Calu3 (cell line): ENCODE results near the gene FGF1. TPM values are rescaled to one million over a fixed set of nuclear protein-coding genes. Genes with fewer than 3 reads are reported as not detected.

Experiments
- BruUV-seq: library from RNA; stranded (reverse); fragments of 400-500 nt; replicated peaks from 2 replicates; lab custom pipeline; 2021; lab: Mats Ljungman, UMichigan
- CTCF ChIA-PET: fragments of 300-600 bp; sonication (Branson Sonifier 250); formaldehyde crosslinking; loops from one replicate; lab custom pipeline; 2022; ENCODE audit warnings: antibody characterized with exemption; lab: Charles Lee
- DNase-seq: peaks from one replicate; pipeline ENCODE4 v3.0.0; 2022
- H3K27ac Mint-ChIP-seq: one replicate; pipeline ENCODE4 v1.8.0; 2022; ENCODE audit warnings: mixed read lengths; ENCODE audit not compliant: unreplicated experiment
- H3K27me3 Mint-ChIP-seq: one replicate; pipeline ENCODE4 v1.8.0; 2022; ENCODE audit warnings: mixed read lengths; ENCODE audit not compliant: unreplicated experiment
- H3K36me3 Mint-ChIP-seq: one replicate; pipeline ENCODE4 v1.8.0; 2022; ENCODE audit warnings: mild to moderate bottlenecking, moderate library complexity, mixed read lengths; ENCODE audit not compliant: insufficient read depth, unreplicated experiment
- H3K4me1 Mint-ChIP-seq: one replicate; pipeline ENCODE4 v1.8.0; 2022; ENCODE audit warnings: mild to moderate bottlenecking, low read depth, mixed read lengths; ENCODE audit not compliant: unreplicated experiment
- H3K4me3 Mint-ChIP-seq: one replicate; pipeline ENCODE4 v1.8.0; 2022; ENCODE audit warnings: mild to moderate bottlenecking, low read depth, moderate library complexity, mixed read lengths; ENCODE audit not compliant: unreplicated experiment
- H3K9me3 Mint-ChIP-seq: one replicate; pipeline ENCODE4 v1.8.0; 2022; ENCODE audit warnings: low read depth, mixed read lengths; ENCODE audit not compliant: unreplicated experiment
- CTCF ChIP-seq: fragments of 200-600 bp; IDR thresholded peaks from one replicate; pipeline ENCODE4 v1.8.0; 2022; ENCODE audit warnings: antibody characterized with exemption; ENCODE audit not compliant: unreplicated experiment
- intact Hi-C: fragments of 100-400 bp; cut with micrococcal nuclease; formaldehyde crosslinking; loops from one replicate; pipeline ENCODE4 v1.10.0; 2022; ENCODE audit not compliant: unreplicated experiment
- total RNA-seq: library from RNA; stranded (reverse); gene quantifications from 2 replicates; pipeline ENCODE4 v1.2.3, GENCODE V29; 2022

FGF1 gene
- total RNA-seq, 1 experiment from 2014 or later: not detected

GRCh38 chr5:142597546-142598337 lies 88.1 kb downstream of the FGF1 start:
- BruUV-seq: no TSS peak
- Mint-ChIP-seq H3K4me3 (no peak overlapping the region), H3K36me3 (no peaks in the 10 kb centered on the region), H3K27me3 (peaks cover 10% of the 10 kb centered on the region), H3K4me1 (peaks cover 36% of the 10 kb centered on the region), H3K9me3 (no peaks in the 10 kb centered on the region), H3K27ac (no peak overlapping the region)
- peak; percentile 60 for DNase-seq
- CTCF ChIA-PET: no interaction called here
- intact Hi-C loops: no loop called here
- peak; percentile 13 for TF ChIP-seq CTCF

- Mint-ChIP-seq H3K27me3 (peaks cover 17% of the 10 kb centered on the region), H3K27ac (no peak overlapping the region)
Measured at GRCh38 chr5:142597025-142597424, 88.9 kb downstream of the FGF1 start.

GRCh38 chr5:142592365-142592764 lies 93.5 kb downstream of the FGF1 start:
- no TSS peak for BruUV-seq
- peaks cover 59% of the 10 kb centered on the region for H3K27me3 Mint-ChIP-seq
- H3K9me3 Mint-ChIP-seq: no peaks in the 10 kb centered on the region
- H3K36me3 Mint-ChIP-seq: no peaks in the 10 kb centered on the region
- intact Hi-C loops: no loop called here
- DNase-seq: no peak
- H3K4me1 Mint-ChIP-seq: no peaks in the 10 kb centered on the region
- H3K4me3 Mint-ChIP-seq: no peak overlapping the region
- TF ChIP-seq CTCF: no peak
- CTCF ChIA-PET: no interaction called here
- no peak overlapping the region for H3K27ac Mint-ChIP-seq

More at GRCh38 chr5:142597025-142597424, 88.9 kb downstream of the FGF1 start:
- no peak for TF ChIP-seq CTCF
- BruUV-seq: no TSS peak
- DNase-seq: no peak
- H3K4me3 Mint-ChIP-seq: no peak overlapping the region
- CTCF ChIA-PET: no interaction called here
- no peaks in the 10 kb centered on the region for H3K36me3 Mint-ChIP-seq
- H3K9me3 Mint-ChIP-seq: no peaks in the 10 kb centered on the region
- H3K4me1 Mint-ChIP-seq: peaks cover 30% of the 10 kb centered on the region
- intact Hi-C loops: no loop called here

- Mint-ChIP-seq H3K4me1 (no peaks in the 10 kb centered on the region), H3K27me3 (peaks cover 59% of the 10 kb centered on the region), H3K27ac (no peak overlapping the region), H3K9me3 (no peaks in the 10 kb centered on the region), H3K36me3 (no peaks in the 10 kb centered on the region), H3K4me3 (no peak overlapping the region)
- no peak for TF ChIP-seq CTCF
- BruUV-seq: no TSS peak
- intact Hi-C loops: no loop called here
- no peak for DNase-seq
- CTCF ChIA-PET: interaction anchor here (0.7 kb wide), 1 partner anchor 1602 kb away, joined by 3 read pairs; no protein-coding TSS in a partner anchor
Measured at GRCh38 chr5:142590451-142591231, 95.2 kb downstream of the FGF1 start.
